SK-N-SH treated with all-trans-retinoic acid at 6 μM for 48 hours (cell line): Measurements from ENCODE around the gene NREP.

Experiments used
- ATAC-seq: fragments of 200-7000 bp; cut with Tn5 transposase; 3 replicates; pipeline ENCODE4 v1.9.1; 2020; ENCODE audit warnings: mild to moderate bottlenecking, moderate library complexity
- ARNTL ChIP-seq: fragments of 450-650 bp; formaldehyde crosslinking; IDR thresholded peaks from 2 replicates; pipeline ENCODE4 v1.5.0; 2020; ENCODE audit warnings: low read depth, mild to moderate bottlenecking, moderate library complexity, borderline replicate concordance
- BACH2 ChIP-seq: fragments of 250-450 bp; sonication (Bioruptor Pico); IDR thresholded peaks from 2 replicates; pipeline ENCODE4 v1.9.0; 2021; ENCODE audit warnings: mild to moderate bottlenecking, borderline replicate concordance
- CSDC2 ChIP-seq: fragments of 250-450 bp; sonication (Bioruptor Pico); IDR thresholded peaks from 2 replicates; pipeline ENCODE4 v1.5.0; 2020; ENCODE audit warnings: mild to moderate bottlenecking, moderate library complexity
- ESRRG ChIP-seq: fragments of 250-450 bp; sonication (Bioruptor Pico); IDR thresholded peaks from 2 replicates; pipeline ENCODE4 v1.6.1; 2021; ENCODE audit warnings: mild to moderate bottlenecking
- GLIS3 ChIP-seq: fragments of 250-450 bp; sonication (Bioruptor Pico); IDR thresholded peaks from 2 replicates; pipeline ENCODE4 v1.5.0; 2020; ENCODE audit warnings: mild to moderate bottlenecking, moderate library complexity
- ISL1 ChIP-seq: fragments of 250-450 bp; sonication (Bioruptor Pico); IDR thresholded peaks from 2 replicates; pipeline ENCODE4 v2.1.2; 2022; ENCODE audit warnings: mild to moderate bottlenecking, moderate library complexity
- OSR1 ChIP-seq: fragments of 250-450 bp; sonication (Bioruptor Pico); IDR thresholded peaks from 2 replicates; pipeline ENCODE4 v1.8.0; 2022; ENCODE audit warnings: moderate library complexity, mild to moderate bottlenecking, inconsistent platforms
- PPARA ChIP-seq: fragments of 250-450 bp; sonication (Bioruptor Pico); IDR thresholded peaks from 2 replicates; pipeline ENCODE4 v1.5.0; 2020; ENCODE audit warnings: mild to moderate bottlenecking, borderline replicate concordance
- RARB ChIP-seq: fragments of 250-450 bp; sonication (Bioruptor Pico); IDR thresholded peaks from 2 replicates; pipeline ENCODE4 v1.8.0; 2021; ENCODE audit warnings: mild to moderate bottlenecking, moderate library complexity
- SNAI2 ChIP-seq: fragments of 250-450 bp; sonication (Bioruptor Pico); IDR thresholded peaks from 2 replicates; pipeline ENCODE4 v1.5.0; 2020; ENCODE audit warnings: mild to moderate bottlenecking, moderate library complexity
- TCF4 ChIP-seq: fragments of 250-450 bp; sonication (Bioruptor Pico); IDR thresholded peaks from 2 replicates; pipeline ENCODE4 v1.8.0; 2021; ENCODE audit warnings: mild to moderate bottlenecking, moderate library complexity, borderline replicate concordance
- TOX ChIP-seq: fragments of 250-450 bp; sonication (Bioruptor Pico); IDR thresholded peaks from 2 replicates; pipeline ENCODE4 v1.8.0; 2021; ENCODE audit warnings: mild to moderate bottlenecking, moderate library complexity, borderline replicate concordance
- ZC3H10 ChIP-seq: fragments of 250-450 bp; sonication (Bioruptor Pico); IDR thresholded peaks from 2 replicates; pipeline ENCODE4 v1.5.1; 2021; ENCODE audit warnings: mild to moderate bottlenecking, moderate library complexity
- ZFP3 ChIP-seq: fragments of 250-450 bp; sonication (Bioruptor Pico); IDR thresholded peaks from 2 replicates; pipeline ENCODE4 v1.5.0; 2020; ENCODE audit warnings: mild to moderate bottlenecking, moderate library complexity
- ZFP30 ChIP-seq: fragments of 450-650 bp; formaldehyde crosslinking; IDR thresholded peaks from 2 replicates; pipeline ENCODE4 v1.5.0; 2022; ENCODE audit warnings: mild to moderate bottlenecking, moderate library complexity
- ZNF565 ChIP-seq: fragments of 450-650 bp; formaldehyde crosslinking; conservative IDR thresholded peaks from 2 replicates; pipeline ENCODE4 v1.5.0; 2020; ENCODE audit warnings: low read depth, mild to moderate bottlenecking, moderate library complexity
- ZNF70 ChIP-seq: fragments of 450-650 bp; formaldehyde crosslinking; IDR thresholded peaks from 2 replicates; pipeline ENCODE4 v1.5.0; 2020; ENCODE audit warnings: mild to moderate bottlenecking, moderate library complexity
- ZNF8 ChIP-seq: fragments of 450-650 bp; formaldehyde crosslinking; IDR thresholded peaks from 2 replicates; pipeline ENCODE4 v1.5.0; 2020; ENCODE audit warnings: mild to moderate bottlenecking, moderate library complexity
- TF ChIP-seq, protein P1 (sequence below): fragments of 250-450 bp; sonication (Bioruptor Pico); IDR thresholded peaks from 2 replicates; pipeline ENCODE4 v1.8.0; 2021; ENCODE audit warnings: low read depth, mild to moderate bottlenecking, moderate library complexity, borderline replicate concordance
- TF ChIP-seq, protein P2 (sequence below): fragments of 250-450 bp; sonication (Bioruptor Pico); IDR thresholded peaks from 2 replicates; pipeline ENCODE4 v1.5.1; 2021; ENCODE audit warnings: mild to moderate bottlenecking, moderate library complexity
- TF ChIP-seq, protein P3 (sequence below): fragments of 250-450 bp; sonication (Bioruptor Pico); IDR thresholded peaks from 2 replicates; pipeline ENCODE4 v1.8.0; 2020; ENCODE audit warnings: mild to moderate bottlenecking, moderate library complexity, borderline replicate concordance
- TF ChIP-seq, protein P4 (sequence below): fragments of 250-450 bp; sonication (Bioruptor Pico); IDR thresholded peaks from 2 replicates; pipeline ENCODE4 v1.5.0; 2020; ENCODE audit warnings: mild to moderate bottlenecking, moderate library complexity
- TF ChIP-seq, protein P5 (sequence below): fragments of 250-450 bp; sonication (Bioruptor Pico); IDR thresholded peaks from 2 replicates; pipeline ENCODE4 v1.5.1; 2020; ENCODE audit warnings: low read depth, mild to moderate bottlenecking, moderate library complexity

NREP gene

DNA sequence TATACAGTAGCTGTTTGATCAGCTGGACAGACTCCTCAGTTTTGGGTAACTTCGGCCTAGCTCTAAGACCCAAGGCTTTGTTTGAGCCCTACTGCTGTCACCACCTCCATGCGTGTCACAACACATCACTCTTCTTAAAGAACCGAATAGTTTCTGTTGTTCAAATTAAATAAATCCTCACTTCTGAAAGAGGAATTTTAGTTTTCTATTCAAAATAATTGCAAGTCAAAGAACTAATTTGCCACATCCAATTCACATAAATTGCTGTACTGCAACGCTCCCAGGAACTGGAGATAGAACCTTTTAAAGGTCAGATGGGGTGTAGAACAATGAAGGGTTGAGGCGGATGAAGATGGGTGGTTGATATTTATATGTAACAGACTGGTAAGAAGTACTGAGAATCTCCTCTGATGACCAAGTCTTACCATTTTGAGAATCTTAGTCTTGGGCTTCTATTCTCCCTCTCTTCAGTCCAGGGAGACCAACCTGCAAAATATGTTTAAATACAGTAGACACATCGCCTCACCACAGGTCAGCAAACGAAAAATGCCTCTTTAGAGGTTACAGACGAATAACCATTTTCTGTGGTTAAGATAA lies 1.6 kb downstream of the NREP start:
- TF ChIP-seq CSDC2 (no peak), RARB (CRISPR knock-in tag) (no peak), ZNF565 (CRISPR knock-in tag) (no peak), ZNF8 (CRISPR knock-in tag) (no peak), ZFP3 (CRISPR knock-in tag) (no peak), ZFP30 (no peak), ZC3H10 (no peak), ARNTL (CRISPR knock-in tag) (no peak), ISL1 (CRISPR knock-in tag) (no peak), SNAI2 (CRISPR knock-in tag) (no peak), OSR1 (CRISPR knock-in tag) (no peak), BACH2 (CRISPR knock-in tag) (no peak), PPARA (no peak), TCF4 (no peak), ESRRG (no peak)
- TF ChIP-seq, protein P1, sequence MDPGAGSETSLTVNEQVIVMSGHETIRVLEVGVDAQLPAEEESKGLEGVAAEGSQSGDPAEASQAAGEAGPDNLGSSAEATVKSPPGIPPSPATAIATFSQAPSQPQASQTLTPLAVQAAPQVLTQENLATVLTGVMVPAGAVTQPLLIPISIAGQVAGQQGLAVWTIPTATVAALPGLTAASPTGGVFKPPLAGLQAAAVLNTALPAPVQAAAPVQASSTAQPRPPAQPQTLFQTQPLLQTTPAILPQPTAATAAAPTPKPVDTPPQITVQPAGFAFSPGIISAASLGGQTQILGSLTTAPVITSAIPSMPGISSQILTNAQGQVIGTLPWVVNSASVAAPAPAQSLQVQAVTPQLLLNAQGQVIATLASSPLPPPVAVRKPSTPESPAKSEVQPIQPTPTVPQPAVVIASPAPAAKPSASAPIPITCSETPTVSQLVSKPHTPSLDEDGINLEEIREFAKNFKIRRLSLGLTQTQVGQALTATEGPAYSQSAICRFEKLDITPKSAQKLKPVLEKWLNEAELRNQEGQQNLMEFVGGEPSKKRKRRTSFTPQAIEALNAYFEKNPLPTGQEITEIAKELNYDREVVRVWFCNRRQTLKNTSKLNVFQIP: no peak
- TF ChIP-seq, protein P2, sequence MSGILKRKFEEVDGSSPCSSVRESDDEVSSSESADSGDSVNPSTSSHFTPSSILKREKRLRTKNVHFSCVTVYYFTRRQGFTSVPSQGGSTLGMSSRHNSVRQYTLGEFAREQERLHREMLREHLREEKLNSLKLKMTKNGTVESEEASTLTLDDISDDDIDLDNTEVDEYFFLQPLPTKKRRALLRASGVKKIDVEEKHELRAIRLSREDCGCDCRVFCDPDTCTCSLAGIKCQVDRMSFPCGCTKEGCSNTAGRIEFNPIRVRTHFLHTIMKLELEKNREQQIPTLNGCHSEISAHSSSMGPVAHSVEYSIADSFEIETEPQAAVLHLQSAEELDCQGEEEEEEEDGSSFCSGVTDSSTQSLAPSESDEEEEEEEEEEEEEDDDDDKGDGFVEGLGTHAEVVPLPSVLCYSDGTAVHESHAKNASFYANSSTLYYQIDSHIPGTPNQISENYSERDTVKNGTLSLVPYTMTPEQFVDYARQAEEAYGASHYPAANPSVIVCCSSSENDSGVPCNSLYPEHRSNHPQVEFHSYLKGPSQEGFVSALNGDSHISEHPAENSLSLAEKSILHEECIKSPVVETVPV (CRISPR knock-in tag): no peak
- TF ChIP-seq, protein P3, sequence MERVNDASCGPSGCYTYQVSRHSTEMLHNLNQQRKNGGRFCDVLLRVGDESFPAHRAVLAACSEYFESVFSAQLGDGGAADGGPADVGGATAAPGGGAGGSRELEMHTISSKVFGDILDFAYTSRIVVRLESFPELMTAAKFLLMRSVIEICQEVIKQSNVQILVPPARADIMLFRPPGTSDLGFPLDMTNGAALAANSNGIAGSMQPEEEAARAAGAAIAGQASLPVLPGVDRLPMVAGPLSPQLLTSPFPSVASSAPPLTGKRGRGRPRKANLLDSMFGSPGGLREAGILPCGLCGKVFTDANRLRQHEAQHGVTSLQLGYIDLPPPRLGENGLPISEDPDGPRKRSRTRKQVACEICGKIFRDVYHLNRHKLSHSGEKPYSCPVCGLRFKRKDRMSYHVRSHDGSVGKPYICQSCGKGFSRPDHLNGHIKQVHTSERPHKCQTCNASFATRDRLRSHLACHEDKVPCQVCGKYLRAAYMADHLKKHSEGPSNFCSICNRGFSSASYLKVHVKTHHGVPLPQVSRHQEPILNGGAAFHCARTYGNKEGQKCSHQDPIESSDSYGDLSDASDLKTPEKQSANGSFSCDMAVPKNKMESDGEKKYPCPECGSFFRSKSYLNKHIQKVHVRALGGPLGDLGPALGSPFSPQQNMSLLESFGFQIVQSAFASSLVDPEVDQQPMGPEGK: no peak
- TF ChIP-seq, protein P4, sequence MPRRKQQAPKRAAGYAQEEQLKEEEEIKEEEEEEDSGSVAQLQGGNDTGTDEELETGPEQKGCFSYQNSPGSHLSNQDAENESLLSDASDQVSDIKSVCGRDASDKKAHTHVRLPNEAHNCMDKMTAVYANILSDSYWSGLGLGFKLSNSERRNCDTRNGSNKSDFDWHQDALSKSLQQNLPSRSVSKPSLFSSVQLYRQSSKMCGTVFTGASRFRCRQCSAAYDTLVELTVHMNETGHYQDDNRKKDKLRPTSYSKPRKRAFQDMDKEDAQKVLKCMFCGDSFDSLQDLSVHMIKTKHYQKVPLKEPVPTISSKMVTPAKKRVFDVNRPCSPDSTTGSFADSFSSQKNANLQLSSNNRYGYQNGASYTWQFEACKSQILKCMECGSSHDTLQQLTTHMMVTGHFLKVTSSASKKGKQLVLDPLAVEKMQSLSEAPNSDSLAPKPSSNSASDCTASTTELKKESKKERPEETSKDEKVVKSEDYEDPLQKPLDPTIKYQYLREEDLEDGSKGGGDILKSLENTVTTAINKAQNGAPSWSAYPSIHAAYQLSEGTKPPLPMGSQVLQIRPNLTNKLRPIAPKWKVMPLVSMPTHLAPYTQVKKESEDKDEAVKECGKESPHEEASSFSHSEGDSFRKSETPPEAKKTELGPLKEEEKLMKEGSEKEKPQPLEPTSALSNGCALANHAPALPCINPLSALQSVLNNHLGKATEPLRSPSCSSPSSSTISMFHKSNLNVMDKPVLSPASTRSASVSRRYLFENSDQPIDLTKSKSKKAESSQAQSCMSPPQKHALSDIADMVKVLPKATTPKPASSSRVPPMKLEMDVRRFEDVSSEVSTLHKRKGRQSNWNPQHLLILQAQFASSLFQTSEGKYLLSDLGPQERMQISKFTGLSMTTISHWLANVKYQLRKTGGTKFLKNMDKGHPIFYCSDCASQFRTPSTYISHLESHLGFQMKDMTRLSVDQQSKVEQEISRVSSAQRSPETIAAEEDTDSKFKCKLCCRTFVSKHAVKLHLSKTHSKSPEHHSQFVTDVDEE (CRISPR knock-in tag): no peak

DNA sequence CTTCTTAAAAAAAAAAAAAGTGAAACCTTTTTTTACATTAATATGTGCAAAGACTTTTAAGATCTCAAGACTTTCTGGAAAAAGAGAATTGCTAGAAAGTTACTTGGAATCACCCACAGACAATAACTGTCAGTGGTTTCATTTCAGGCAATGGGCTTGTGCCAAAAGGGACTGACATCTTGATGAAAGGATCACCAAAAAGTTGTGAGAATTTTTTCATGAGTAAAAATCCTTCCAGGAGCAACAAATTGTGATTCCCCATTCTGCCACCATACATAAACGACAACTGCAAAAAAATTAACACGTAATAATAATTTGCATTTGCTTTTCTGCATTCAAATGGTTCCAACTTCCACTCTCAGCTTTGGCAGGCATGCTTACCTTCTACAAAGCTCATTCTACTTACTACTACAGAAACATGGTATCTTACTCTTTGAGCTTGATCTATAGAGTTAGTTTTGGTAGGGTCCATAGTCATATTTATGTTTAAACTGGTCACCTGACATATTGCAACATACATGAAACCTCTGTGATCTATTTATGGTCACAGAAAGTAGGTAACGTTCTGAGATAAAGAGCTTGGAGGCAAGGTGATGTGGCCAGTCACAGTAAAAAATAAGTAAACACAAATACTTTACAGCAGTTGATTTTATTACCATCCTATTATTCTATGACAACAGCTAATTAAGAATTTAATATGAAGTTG lies 3.0 kb downstream of the NREP start:
- no peak for ATAC-seq
- TF ChIP-seq BACH2 (CRISPR knock-in tag) (no peak), RARB (CRISPR knock-in tag) (no peak), CSDC2 (no peak), ZFP3 (CRISPR knock-in tag) (no peak), ZNF8 (CRISPR knock-in tag) (no peak), TOX (CRISPR knock-in tag) (no peak), ZNF70 (no peak), ISL1 (CRISPR knock-in tag) (no peak), SNAI2 (CRISPR knock-in tag) (no peak), GLIS3 (CRISPR knock-in tag) (no peak), TCF4 (no peak)
- TF ChIP-seq, protein P4 (CRISPR knock-in tag): no peak
- TF ChIP-seq, protein P1: no peak
- TF ChIP-seq, protein P5, sequence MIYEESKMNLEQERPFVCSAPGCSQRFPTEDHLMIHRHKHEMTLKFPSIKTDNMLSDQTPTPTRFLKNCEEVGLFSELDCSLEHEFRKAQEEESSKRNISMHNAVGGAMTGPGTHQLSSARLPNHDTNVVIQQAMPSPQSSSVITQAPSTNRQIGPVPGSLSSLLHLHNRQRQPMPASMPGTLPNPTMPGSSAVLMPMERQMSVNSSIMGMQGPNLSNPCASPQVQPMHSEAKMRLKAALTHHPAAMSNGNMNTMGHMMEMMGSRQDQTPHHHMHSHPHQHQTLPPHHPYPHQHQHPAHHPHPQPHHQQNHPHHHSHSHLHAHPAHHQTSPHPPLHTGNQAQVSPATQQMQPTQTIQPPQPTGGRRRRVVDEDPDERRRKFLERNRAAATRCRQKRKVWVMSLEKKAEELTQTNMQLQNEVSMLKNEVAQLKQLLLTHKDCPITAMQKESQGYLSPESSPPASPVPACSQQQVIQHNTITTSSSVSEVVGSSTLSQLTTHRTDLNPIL: no peak
- TF ChIP-seq, protein P2 (CRISPR knock-in tag): no peak

More for the DNA sequence above, 1.6 kb downstream of the NREP start:
- ATAC-seq: no peak
